ENCODE data around the gene PHLDB1.

- TF ChIP-seq CTCF (IDR thresholded peaks at IDR 0.05; ENCODE audit: low read depth, low read length, poor library complexity, severe bottlenecking) (peak; percentile 98), EZH2phosphoT487 (IDR thresholded peaks at IDR 0.05; ENCODE audit: borderline replicate concordance, low read length) (no peak)
These were observed 82.6 kb downstream of the PHLDB1 start for GRCh38 chr11:118689852-118690552.
